Rectal smooth muscle tissue (tissue), 1 donor: ENCODE results near the gene FTSJ3.

Source experiments
- H3K27ac ChIP-seq: one replicate; pipeline ENCODE4 v1.7.0; 2013; ENCODE audit warnings: low read depth, low read length, inconsistent platforms
- H3K27me3 ChIP-seq: one replicate; pipeline ENCODE4 v1.7.0; 2013; ENCODE audit warnings: low read length; ENCODE audit not compliant: control insufficient read depth, insufficient read depth
- H3K36me3 ChIP-seq: one replicate; pipeline ENCODE4 v1.7.0; 2013; ENCODE audit warnings: low read length; ENCODE audit not compliant: control insufficient read depth, insufficient read depth
- H3K4me1 ChIP-seq: one replicate; pipeline ENCODE4 v1.7.0; 2013; ENCODE audit warnings: low read length; ENCODE audit not compliant: control insufficient read depth, insufficient read depth
- H3K4me3 ChIP-seq: one replicate; pipeline ENCODE4 v1.7.0; 2013; ENCODE audit warnings: low read length
- H3K9ac ChIP-seq: one replicate; pipeline ENCODE4 v1.7.0; 2013; ENCODE audit warnings: low read length

Gene FTSJ3

GRCh38 chr17:63786971-63787711 lies 40.3 kb downstream of the FTSJ3 start:
- H3K9ac ChIP-seq = no peak overlapping the region
- no peaks in the 10 kb centered on the region for H3K27me3 ChIP-seq
- peaks cover 10% of the 10 kb centered on the region for H3K36me3 ChIP-seq
- no peak overlapping the region for H3K4me3 ChIP-seq
- no peak overlapping the region for H3K27ac ChIP-seq
- no peaks in the 10 kb centered on the region for H3K4me1 ChIP-seq

- peaks cover 8% of the 10 kb centered on the region for H3K36me3 ChIP-seq
- H3K27ac ChIP-seq = no peak overlapping the region
- H3K9ac ChIP-seq = no peak overlapping the region
- no peaks in the 10 kb centered on the region for H3K4me1 ChIP-seq
- H3K27me3 ChIP-seq = no peaks in the 10 kb centered on the region
- no peak overlapping the region for H3K4me3 ChIP-seq
These were observed 41.3 kb downstream of the FTSJ3 start for GRCh38 chr17:63786117-63786516.

GRCh38 chr17:63785556-63785955 lies 41.9 kb downstream of the FTSJ3 start:
- Histone ChIP-seq H3K27ac (no peak overlapping the region), H3K9ac (no peak overlapping the region), H3K27me3 (no peaks in the 10 kb centered on the region), H3K4me3 (no peak overlapping the region), H3K36me3 (peaks cover 9% of the 10 kb centered on the region), H3K4me1 (no peaks in the 10 kb centered on the region)

- H3K36me3 ChIP-seq = peaks cover 6% of the 10 kb centered on the region
- no peaks in the 10 kb centered on the region for H3K4me1 ChIP-seq
- H3K27ac ChIP-seq = no peak overlapping the region
- no peak overlapping the region for H3K9ac ChIP-seq
- no peak overlapping the region for H3K4me3 ChIP-seq
- no peaks in the 10 kb centered on the region for H3K27me3 ChIP-seq
These were observed 43.9 kb downstream of the FTSJ3 start for GRCh38 chr17:63783522-63783921.

GRCh38 chr17:63780928-63781327 lies 46.5 kb downstream of the FTSJ3 start:
- Histone ChIP-seq H3K4me3 (no peak overlapping the region), H3K4me1 (peaks cover 2% of the 10 kb centered on the region), H3K9ac (no peak overlapping the region), H3K36me3 (peaks cover 7% of the 10 kb centered on the region), H3K27me3 (no peaks in the 10 kb centered on the region), H3K27ac (no peak overlapping the region)

GRCh38 chr17:63780507-63780906 lies 47.0 kb downstream of the FTSJ3 start:
- H3K4me3 ChIP-seq = no peak overlapping the region
- peaks cover 5% of the 10 kb centered on the region for H3K4me1 ChIP-seq
- peaks cover 7% of the 10 kb centered on the region for H3K36me3 ChIP-seq
- H3K27me3 ChIP-seq = no peaks in the 10 kb centered on the region
- no peak overlapping the region for H3K27ac ChIP-seq
- H3K9ac ChIP-seq = no peak overlapping the region

GRCh38 chr17:63775420-63775819 lies 52.0 kb downstream of the FTSJ3 start:
- Histone ChIP-seq H3K4me3 (peak overlapping the region; percentile 86), H3K4me1 (peaks cover 17% of the 10 kb centered on the region), H3K9ac (no peak overlapping the region), H3K27ac (no peak overlapping the region), H3K27me3 (no peaks in the 10 kb centered on the region), H3K36me3 (peaks cover 2% of the 10 kb centered on the region)

- Histone ChIP-seq H3K27ac (peak overlapping the region; percentile 97), H3K4me3 (peak overlapping the region; percentile 86), H3K4me1 (peaks cover 17% of the 10 kb centered on the region), H3K36me3 (peaks cover 2% of the 10 kb centered on the region), H3K27me3 (no peaks in the 10 kb centered on the region), H3K9ac (peak overlapping the region; percentile 76)
These were observed 52.5 kb downstream of the FTSJ3 start for GRCh38 chr17:63774969-63775265.

GRCh38 chr17:63774141-63774968 lies 53.1 kb downstream of the FTSJ3 start, which contains the start of gene DDX42:
DDX42 (plus strand) TSS chr17:63774170; CDS start chr17:63787050, 12,880 bp downstream.
- Histone ChIP-seq H3K27ac (peak within 1 kb of the TSS; percentile 97), H3K27me3 (no peaks in the 10 kb centered on the region), H3K4me3 (peak within 1 kb of the TSS; percentile 87), H3K36me3 (peaks cover 2% of the 10 kb centered on the region), H3K4me1 (peaks cover 17% of the 10 kb centered on the region), H3K9ac (peak within 1 kb of the TSS; percentile 86)

GRCh38 chr17:63773272-63774140 lies 54.0 kb downstream of the FTSJ3 start, which contains the start of gene CCDC47:
CCDC47 (minus strand) TSS chr17:63773597; CDS start chr17:63766175, 7,422 bp downstream.
- H3K4me3 ChIP-seq = peak within 1 kb of the TSS; percentile 87
- peaks cover 17% of the 10 kb centered on the region for H3K4me1 ChIP-seq
- no peaks in the 10 kb centered on the region for H3K27me3 ChIP-seq
- H3K27ac ChIP-seq = peak within 1 kb of the TSS; percentile 97
- peaks cover 2% of the 10 kb centered on the region for H3K36me3 ChIP-seq
- H3K9ac ChIP-seq = peak within 1 kb of the TSS; percentile 86

GRCh38 chr17:63772801-63773271 lies 54.6 kb downstream of the FTSJ3 start:
- Histone ChIP-seq H3K9ac (peak overlapping the region; percentile 86), H3K4me3 (peak overlapping the region; percentile 87), H3K27ac (peak overlapping the region; percentile 97), H3K4me1 (peaks cover 17% of the 10 kb centered on the region), H3K27me3 (no peaks in the 10 kb centered on the region), H3K36me3 (peaks cover 2% of the 10 kb centered on the region)
